Suprapubic skin (tissue), 4 donors: ENCODE measurements around the gene ERI3. TPM values are rescaled to one million over a fixed set of nuclear protein-coding genes. Genes with fewer than 3 reads are reported as not detected.

Experiments
- DNase-seq, 2 donors: peaks; one replicate each; pipeline ENCODE4 v3.0.0-alpha.2; 2019; ENCODE audit warnings: low spot score in 2 of 2
- H3K27ac ChIP-seq: fragments of 200-600 bp; sonication (generic); one replicate; pipeline ENCODE4 v1.5.1; 2019
- H3K27me3 ChIP-seq: fragments of 200-600 bp; sonication (generic); one replicate; pipeline ENCODE4 v1.5.1; 2019
- H3K36me3 ChIP-seq: fragments of 200-600 bp; sonication (generic); one replicate; pipeline ENCODE4 v1.5.1; 2019
- H3K4me1 ChIP-seq: fragments of 200-600 bp; sonication (generic); one replicate; pipeline ENCODE4 v1.5.1; 2019
- H3K4me3 ChIP-seq: fragments of 200-600 bp; sonication (generic); one replicate; pipeline ENCODE4 v1.5.1; 2019; ENCODE audit warnings: mild to moderate bottlenecking
- H3K9me3 ChIP-seq: fragments of 200-600 bp; sonication (generic); one replicate; pipeline ENCODE4 v1.5.1; 2019
- CTCF ChIP-seq, 2 donors: fragments of 200-600 bp in 1 of 2; fragments of 450-650 bp in 1 of 2; sonication (generic) in 1 of 2; IDR thresholded peaks; one replicate each; pipeline ENCODE4 v1.5.1; 2016 to 2019; ENCODE audit warnings: antibody characterized with exemption in 2 of 2, mild to moderate bottlenecking in 1 of 2, moderate library complexity in 1 of 2
- EP300 ChIP-seq: sonication (generic); formaldehyde crosslinking; IDR thresholded peaks from one replicate; pipeline ENCODE4 v1.6.1; 2017; ENCODE audit warnings: antibody characterized with exemption
- POLR2A ChIP-seq, 2 donors: fragments of 450-650 bp; IDR thresholded peaks; one replicate each; pipeline ENCODE4 v1.6.1; 2017; ENCODE audit warnings: antibody characterized with exemption in 2 of 2, mild to moderate bottlenecking in 2 of 2, moderate library complexity in 2 of 2
- POLR2AphosphoS5 ChIP-seq, 3 donors: sonication (generic); formaldehyde crosslinking; IDR thresholded peaks; one replicate each; pipeline ENCODE4 v1.6.1; 2017; ENCODE audit warnings: antibody characterized with exemption in 3 of 3
- WGBS: methylation state at CpG from one replicate; pipeline ENCODE4 v1.1.5; 2018; 5-methylcytosine and 5-hydroxymethylcytosine counted together
- total RNA-seq, 4 donors: library from RNA; depleted of rRNA; stranded (reverse); fragments of >200 nt; gene quantifications; one replicate each; pipeline ENCODE4 v1.1.0, GENCODE V29; 2016

Gene ERI3
- total RNA-seq, 4 donors from 2014 or later: 23.3 to 33.4 (median 31.0) TPM

DNA sequence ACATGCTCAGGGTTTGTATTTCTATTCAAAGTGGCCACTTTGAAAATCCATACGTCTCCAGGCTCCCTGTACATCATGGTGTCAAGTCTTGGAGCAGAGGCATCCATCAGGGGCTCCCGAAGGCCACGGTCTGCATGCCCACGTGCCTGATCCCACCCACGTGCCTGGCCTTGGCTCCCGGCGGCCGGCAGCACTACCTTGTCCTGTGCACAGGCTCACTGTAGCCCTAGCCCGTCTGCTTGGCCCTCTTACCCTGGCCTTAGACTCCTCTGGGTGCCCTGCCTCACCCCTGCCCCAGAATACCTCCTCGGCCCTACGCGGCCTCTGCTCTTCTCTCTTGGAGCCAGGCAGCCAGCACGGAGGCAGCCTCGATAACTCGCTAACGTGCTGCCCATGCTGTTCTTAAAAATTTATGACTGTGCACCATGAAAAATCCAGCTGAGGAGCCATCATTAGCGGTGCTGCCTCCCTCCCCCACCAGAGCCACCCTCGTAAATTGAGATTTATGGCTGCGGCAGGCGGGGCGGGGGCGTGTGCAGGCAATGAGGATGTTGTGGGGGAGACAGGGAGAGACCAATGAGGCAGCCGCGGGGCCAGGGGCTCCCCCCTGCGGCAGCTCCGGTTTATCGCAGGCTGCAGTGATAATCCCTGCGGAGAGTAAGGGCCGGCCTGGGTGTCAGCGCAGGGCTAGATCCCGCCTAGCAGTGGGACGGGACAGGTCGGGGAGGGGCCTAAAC is 117.2 kb downstream of the ERI3 start:
- H3K4me3 ChIP-seq: no peak overlapping the region
- H3K27ac ChIP-seq: no peak overlapping the region
- no peaks in the 10 kb centered on the region for H3K27me3 ChIP-seq
- no peak for DNase-seq
- TF ChIP-seq POLR2AphosphoS5 (IDR thresholded peaks at IDR 0.05) (no peak), CTCF (IDR thresholded peaks at IDR 0.05) (peak in 1 of 2 donors; percentile 42)
- H3K4me1 ChIP-seq: peaks cover 20% of the 10 kb centered on the region
- no peaks in the 10 kb centered on the region for H3K9me3 ChIP-seq
- 59% methylated on average over 27 of the region's 33 CpGs for WGBS
- H3K36me3 ChIP-seq: no peaks in the 10 kb centered on the region

DNA sequence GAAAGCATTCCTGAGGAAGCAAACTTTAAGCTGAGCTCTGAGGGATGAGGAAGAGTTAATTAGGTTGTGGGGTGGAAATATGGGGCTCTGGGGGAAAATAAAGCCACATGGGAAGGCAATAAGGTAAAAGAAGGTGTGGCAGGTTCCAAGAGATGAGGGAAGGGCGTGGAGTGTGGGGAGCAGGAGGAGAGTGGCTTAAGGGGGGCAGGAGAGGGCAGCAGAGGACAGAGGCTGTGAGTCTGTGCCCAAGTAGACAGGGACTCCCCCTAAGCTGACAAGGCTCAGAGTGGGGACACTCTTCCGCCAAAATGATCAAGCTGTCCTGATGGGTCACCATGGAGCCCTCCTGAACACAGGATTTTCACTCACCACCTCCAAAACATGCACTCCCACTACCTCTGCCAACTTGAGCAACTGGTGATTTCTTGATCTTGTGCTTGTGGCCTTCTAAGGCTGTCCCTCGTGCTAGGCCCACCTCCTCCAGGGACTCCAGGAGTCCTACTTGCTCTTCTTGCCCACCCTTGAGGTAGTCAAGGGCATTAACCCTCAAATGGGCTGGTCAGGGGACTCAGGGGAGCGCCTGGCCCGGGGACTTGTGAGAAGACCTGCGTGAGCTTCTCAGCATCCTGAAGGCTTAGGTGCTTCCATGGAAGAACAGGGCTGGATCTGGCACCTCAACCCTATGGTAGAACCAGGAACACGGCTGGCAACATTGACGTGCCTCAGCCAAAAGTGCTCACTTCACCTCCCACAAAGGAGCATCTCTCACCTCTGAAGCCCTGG is 118.4 kb downstream of the ERI3 start:
- H3K4me1 ChIP-seq: peaks cover 20% of the 10 kb centered on the region
- no peak for TF ChIP-seq CTCF (IDR thresholded peaks at IDR 0.05)
- TF ChIP-seq EP300: no peak
- no peak for TF ChIP-seq POLR2A (IDR thresholded peaks at IDR 0.05)
- TF ChIP-seq POLR2AphosphoS5 (IDR thresholded peaks at IDR 0.05): no peak
- WGBS: 93% methylated on average over 7 of the region's 8 CpGs
- H3K4me3 ChIP-seq: no peak overlapping the region
- H3K27me3 ChIP-seq: no peaks in the 10 kb centered on the region
- H3K36me3 ChIP-seq: peaks cover 9% of the 10 kb centered on the region
- H3K27ac ChIP-seq: no peak overlapping the region
- no peaks in the 10 kb centered on the region for H3K9me3 ChIP-seq
- DNase-seq: no peak

- peaks cover 11% of the 10 kb centered on the region for H3K36me3 ChIP-seq
- TF ChIP-seq POLR2AphosphoS5 (IDR thresholded peaks at IDR 0.05): no peak
- no peak for TF ChIP-seq EP300
- no peak for TF ChIP-seq POLR2A (IDR thresholded peaks at IDR 0.05)
- no peak for TF ChIP-seq CTCF (IDR thresholded peaks at IDR 0.05)
- H3K27me3 ChIP-seq: no peaks in the 10 kb centered on the region
- H3K9me3 ChIP-seq: no peaks in the 10 kb centered on the region
- WGBS: 93% methylated on average over 4 of the region's 5 CpGs
- H3K4me3 ChIP-seq: no peak overlapping the region
- DNase-seq: no peak
- peaks cover 18% of the 10 kb centered on the region for H3K4me1 ChIP-seq
- no peak overlapping the region for H3K27ac ChIP-seq
Measured at GRCh38 chr1:44235808-44236207, 119.2 kb downstream of the ERI3 start.

DNA sequence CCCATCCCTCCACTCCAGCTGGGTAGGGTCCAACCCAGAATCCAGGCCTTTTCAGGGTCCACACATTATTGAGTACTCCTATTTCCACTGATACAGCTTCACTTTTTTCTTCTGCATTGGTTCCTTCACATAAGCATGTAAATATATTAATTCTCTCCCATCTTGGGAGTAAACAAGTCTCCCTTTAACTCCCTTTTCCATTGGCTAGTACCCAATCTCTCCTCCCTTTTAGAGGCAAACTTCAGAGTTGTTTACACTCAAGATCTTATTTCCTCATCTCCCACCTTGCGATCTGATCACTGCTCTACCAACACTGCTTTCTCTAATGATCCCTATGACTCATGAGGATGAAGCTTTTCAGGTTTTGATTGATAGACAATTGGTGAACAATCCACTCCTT is 121.5 kb downstream of the ERI3 start:
- H3K4me1 ChIP-seq: peaks cover 2% of the 10 kb centered on the region
- H3K36me3 ChIP-seq: peaks cover 20% of the 10 kb centered on the region
- H3K9me3 ChIP-seq: no peaks in the 10 kb centered on the region
- no peak overlapping the region for H3K4me3 ChIP-seq
- DNase-seq: no peak
- TF ChIP-seq POLR2AphosphoS5 (IDR thresholded peaks at IDR 0.05) (no peak), EP300 (no peak), CTCF (IDR thresholded peaks at IDR 0.05) (no peak), POLR2A (IDR thresholded peaks at IDR 0.05) (no peak)
- no peak overlapping the region for H3K27ac ChIP-seq
- no peaks in the 10 kb centered on the region for H3K27me3 ChIP-seq
- 93% methylated on average over 1 of the region's 1 CpG for WGBS

DNA sequence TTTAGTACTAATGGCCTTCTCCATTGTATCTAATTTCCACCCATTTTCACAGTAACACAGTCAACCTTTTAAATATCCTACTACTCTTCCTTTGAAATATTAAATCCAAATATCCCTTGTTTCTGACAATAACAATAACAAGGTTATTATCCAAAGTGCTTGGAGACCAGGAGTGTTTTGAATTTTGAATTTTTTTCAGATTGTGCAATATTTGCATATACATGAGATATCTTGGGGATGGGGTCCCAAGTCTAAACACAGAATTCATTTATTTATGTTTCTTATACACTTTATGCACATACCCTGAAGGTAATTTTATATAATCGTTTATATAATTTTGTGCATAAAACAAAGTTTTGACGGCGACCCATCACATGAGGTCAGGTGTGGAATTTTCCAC is 124.3 kb downstream of the ERI3 start:
- Histone ChIP-seq H3K27ac (no peak overlapping the region), H3K36me3 (peaks cover 20% of the 10 kb centered on the region), H3K4me1 (peaks cover 6% of the 10 kb centered on the region), H3K4me3 (no peak overlapping the region), H3K9me3 (no peaks in the 10 kb centered on the region), H3K27me3 (no peaks in the 10 kb centered on the region)
- 92% methylated on average over 3 of the region's 3 CpGs for WGBS
- TF ChIP-seq POLR2AphosphoS5 (IDR thresholded peaks at IDR 0.05): no peak
- TF ChIP-seq POLR2A (IDR thresholded peaks at IDR 0.05): no peak
- TF ChIP-seq CTCF (IDR thresholded peaks at IDR 0.05): no peak
- no peak for TF ChIP-seq EP300
- no peak for DNase-seq
